GM23338 (cell line): Measurements from ENCODE around the gene IMPG2. TPM values are rescaled to one million over a fixed set of nuclear protein-coding genes. Genes with fewer than 3 reads are reported as not detected.

Experiments
- ATAC-seq: fragments of 200-7000 bp; cut with Tn5 transposase; 3 replicates; pipeline ENCODE4 v1.9.1; 2020
- DNase-seq: peaks from one replicate; pipeline ENCODE4 v3.0.0-alpha.2; 2015; ENCODE audit warnings: low spot score
- H2AFZ ChIP-seq: fragments of 200-600 bp; sonication (generic); 2 replicates; pipeline ENCODE4 v1.8.0; 2016; ENCODE audit warnings: antibody characterized with exemption, mild to moderate bottlenecking, moderate library complexity
- H3F3A ChIP-seq: fragments of 200-600 bp; sonication (generic); replicated peaks from 2 replicates; pipeline ENCODE4 v1.8.0; 2017; ENCODE audit warnings: antibody characterized with exemption, mixed run types, low read depth
- H3K27ac ChIP-seq: fragments of 200-600 bp; sonication (generic); 2 replicates; pipeline ENCODE4 v1.6.1; 2016; ENCODE audit warnings: low read depth
- H3K27me3 ChIP-seq: fragments of 200-600 bp; sonication (generic); 2 replicates; pipeline ENCODE4 v1.8.0; 2016; ENCODE audit warnings: mild to moderate bottlenecking, mixed run types, moderate library complexity; ENCODE audit not compliant: insufficient read depth
- H3K36me3 ChIP-seq: fragments of 200-600 bp; sonication (generic); 2 replicates; pipeline ENCODE4 v1.8.0; 2016; ENCODE audit warnings: mild to moderate bottlenecking; ENCODE audit not compliant: insufficient read depth
- H3K4me1 ChIP-seq: fragments of 200-600 bp; sonication (generic); 2 replicates; pipeline ENCODE4 v1.8.0; 2016; ENCODE audit warnings: mild to moderate bottlenecking, moderate library complexity; ENCODE audit not compliant: insufficient read depth
- H3K4me2 ChIP-seq: fragments of 200-600 bp; sonication (generic); 2 replicates; pipeline ENCODE4 v1.7.1; 2017; ENCODE audit warnings: mixed run types
- H3K4me3 ChIP-seq: fragments of 200-600 bp; sonication (generic); 2 replicates; pipeline ENCODE4 v1.6.1; 2016; ENCODE audit warnings: mixed run types
- H3K79me2 ChIP-seq: fragments of 200-600 bp; sonication (generic); replicated peaks from 2 replicates; pipeline ENCODE4 v1.8.0; 2017; ENCODE audit warnings: mild to moderate bottlenecking; ENCODE audit not compliant: insufficient read depth
- H3K9me2 ChIP-seq: fragments of 200-600 bp; sonication (generic); 2 replicates; pipeline ENCODE4 v1.8.0; 2017; ENCODE audit not compliant: insufficient read depth
- H4K20me1 ChIP-seq: fragments of 200-600 bp; sonication (generic); replicated peaks from 2 replicates; pipeline ENCODE4 v1.8.0; 2017; ENCODE audit warnings: mild to moderate bottlenecking; ENCODE audit not compliant: insufficient read depth
- H3K27ac Mint-ChIP-seq: 2 replicates; pipeline ENCODE4 v1.8.0; 2020; ENCODE audit warnings: inconsistent platforms, mild to moderate bottlenecking, moderate library complexity, mixed read lengths
- H3K27me3 Mint-ChIP-seq: 3 replicates; pipeline ENCODE4 v1.8.0; 2022; ENCODE audit warnings: low read depth, mild to moderate bottlenecking, moderate library complexity, mixed read lengths, inconsistent platforms; ENCODE audit not compliant: insufficient read depth, poor library complexity
- H3K36me3 Mint-ChIP-seq: 3 replicates; pipeline ENCODE4 v1.8.0; 2021; ENCODE audit warnings: low read depth, mild to moderate bottlenecking, inconsistent platforms, moderate library complexity, mixed read lengths
- H3K4me1 Mint-ChIP-seq: 3 replicates; pipeline ENCODE4 v1.8.0; 2020; ENCODE audit warnings: mild to moderate bottlenecking, inconsistent platforms, mixed read lengths
- H3K4me3 Mint-ChIP-seq: 3 replicates; pipeline ENCODE4 v1.8.0; 2021; ENCODE audit warnings: moderate library complexity, mild to moderate bottlenecking, inconsistent platforms, mixed read lengths
- H3K9me3 Mint-ChIP-seq: 3 replicates; pipeline ENCODE4 v1.8.0; 2020; ENCODE audit warnings: moderate library complexity, mild to moderate bottlenecking, inconsistent platforms, mixed read lengths
- CREB1 ChIP-seq: fragments of 250-450 bp; sonication (Bioruptor Pico); IDR thresholded peaks from 2 replicates; pipeline ENCODE4 v1.5.0; 2020; ENCODE audit warnings: low read depth, mild to moderate bottlenecking, moderate library complexity
- CTCF ChIP-seq, 2 experiments: fragments of 200-600 bp in 1 of 2; sonication (generic) in 1 of 2; conservative IDR thresholded peaks; 2 replicates each; pipeline versions ENCODE4 v1.5.1 to v1.6.1; 2016 to 2017; ENCODE audit warnings: antibody characterized with exemption in 2 of 2, low read depth in 2 of 2, mild to moderate bottlenecking in 2 of 2, moderate library complexity in 1 of 2
- ETS1 ChIP-seq: IDR thresholded peaks from 2 replicates; pipeline ENCODE4 v1.6.1; 2016; ENCODE audit warnings: antibody characterized with exemption
- EZH2 ChIP-seq: fragments of 200-600 bp; sonication (generic); IDR thresholded peaks from one replicate; pipeline ENCODE4 v1.8.0; 2017; ENCODE audit warnings: antibody characterized with exemption, mild to moderate bottlenecking, low read depth; ENCODE audit not compliant: unreplicated experiment
- EZH2phosphoT487 ChIP-seq: fragments of 200-600 bp; sonication (generic); IDR thresholded peaks from one replicate; pipeline ENCODE4 v1.8.1; 2018; ENCODE audit warnings: antibody characterized with exemption; ENCODE audit not compliant: unreplicated experiment
- JUNB ChIP-seq: IDR thresholded peaks from one replicate; pipeline ENCODE4 v1.6.1; 2016; ENCODE audit warnings: antibody characterized with exemption; ENCODE audit not compliant: unreplicated experiment
- NANOG ChIP-seq: IDR thresholded peaks from 2 replicates; pipeline ENCODE4 v1.6.1; 2016; ENCODE audit warnings: antibody characterized with exemption, borderline replicate concordance
- POLR2AphosphoS5 ChIP-seq: IDR thresholded peaks from 2 replicates; pipeline ENCODE4 v1.6.1; 2016; ENCODE audit warnings: antibody characterized with exemption, low read depth
- STAT1 ChIP-seq: IDR thresholded peaks from one replicate; pipeline ENCODE4 v1.6.1; 2016; ENCODE audit warnings: antibody characterized with exemption; ENCODE audit not compliant: unreplicated experiment
- ZNF114 ChIP-seq: fragments of 250-450 bp; sonication (Bioruptor Pico); IDR thresholded peaks from 2 replicates; pipeline ENCODE4 v1.5.0; 2020; ENCODE audit warnings: mild to moderate bottlenecking, moderate library complexity
- ZNF331 ChIP-seq: fragments of 250-450 bp; sonication (Bioruptor Pico); IDR thresholded peaks from 2 replicates; pipeline ENCODE4 v1.5.0; 2020; ENCODE audit warnings: low read depth, mild to moderate bottlenecking, moderate library complexity
- polyA plus RNA-seq: library from polyadenylated mRNA; unstranded; fragments of >200 nt; fragmentation: Nextera tagmentation; extraction: Ambion mirVana; gene quantifications from 2 replicates; pipeline ENCODE4 v1.2.1, GENCODE V29; 2016
- total RNA-seq: library from RNA; depleted of rRNA; stranded (reverse); fragments of >200 nt; shearing (Covaris generic); gene quantifications from 2 replicates; pipeline ENCODE4 v1.2.3, GENCODE V29; 2014
- TF ChIP-seq, protein P1 (sequence below): fragments of 250-450 bp; sonication (Bioruptor Pico); IDR thresholded peaks from 2 replicates; pipeline ENCODE4 v1.5.0; 2020; ENCODE audit warnings: mild to moderate bottlenecking, moderate library complexity
- TF ChIP-seq, protein P2 (sequence below): IDR thresholded peaks from one replicate; pipeline ENCODE4 v1.6.1; 2018; ENCODE audit warnings: antibody characterized with exemption; ENCODE audit not compliant: unreplicated experiment

The IMPG2 gene
- total and polyA plus RNA-seq, 2 experiments from 2014 or later: not detected

- Mint-ChIP-seq H3K27me3 (no peaks in the 10 kb centered on the region), H3K9me3 (no peaks in the 10 kb centered on the region), H3K36me3 (no peaks in the 10 kb centered on the region), H3K4me3 (no peak overlapping the region), H3K4me1 (peaks cover 3% of the 10 kb centered on the region; the same call in 1 of the 3 replicates), H3K27ac (no peak overlapping the region)
- H4K20me1 ChIP-seq: no peaks in the 10 kb centered on the region
- no peak overlapping the region for H3K4me3 ChIP-seq
- no peak overlapping the region for H2AFZ ChIP-seq
- H3K4me2 ChIP-seq: no peak overlapping the region
- H3K27ac ChIP-seq: no peak overlapping the region
- DNase-seq (no peak), ATAC-seq (no peak)
- TF ChIP-seq ZNF114 (CRISPR knock-in tag) (no peak), EZH2phosphoT487 (no peak), CREB1 (CRISPR knock-in tag) (no peak), EZH2 (no peak), ZNF331 (CRISPR knock-in tag) (no peak), NANOG (no peak), JUNB (no peak), CTCF (conservative IDR thresholded peaks at IDR 0.05; ENCODE audit: low read depth in 2 of 2) (no peak), POLR2AphosphoS5 (no peak), ETS1 (no peak), STAT1 (no peak)
- TF ChIP-seq, protein P1, sequence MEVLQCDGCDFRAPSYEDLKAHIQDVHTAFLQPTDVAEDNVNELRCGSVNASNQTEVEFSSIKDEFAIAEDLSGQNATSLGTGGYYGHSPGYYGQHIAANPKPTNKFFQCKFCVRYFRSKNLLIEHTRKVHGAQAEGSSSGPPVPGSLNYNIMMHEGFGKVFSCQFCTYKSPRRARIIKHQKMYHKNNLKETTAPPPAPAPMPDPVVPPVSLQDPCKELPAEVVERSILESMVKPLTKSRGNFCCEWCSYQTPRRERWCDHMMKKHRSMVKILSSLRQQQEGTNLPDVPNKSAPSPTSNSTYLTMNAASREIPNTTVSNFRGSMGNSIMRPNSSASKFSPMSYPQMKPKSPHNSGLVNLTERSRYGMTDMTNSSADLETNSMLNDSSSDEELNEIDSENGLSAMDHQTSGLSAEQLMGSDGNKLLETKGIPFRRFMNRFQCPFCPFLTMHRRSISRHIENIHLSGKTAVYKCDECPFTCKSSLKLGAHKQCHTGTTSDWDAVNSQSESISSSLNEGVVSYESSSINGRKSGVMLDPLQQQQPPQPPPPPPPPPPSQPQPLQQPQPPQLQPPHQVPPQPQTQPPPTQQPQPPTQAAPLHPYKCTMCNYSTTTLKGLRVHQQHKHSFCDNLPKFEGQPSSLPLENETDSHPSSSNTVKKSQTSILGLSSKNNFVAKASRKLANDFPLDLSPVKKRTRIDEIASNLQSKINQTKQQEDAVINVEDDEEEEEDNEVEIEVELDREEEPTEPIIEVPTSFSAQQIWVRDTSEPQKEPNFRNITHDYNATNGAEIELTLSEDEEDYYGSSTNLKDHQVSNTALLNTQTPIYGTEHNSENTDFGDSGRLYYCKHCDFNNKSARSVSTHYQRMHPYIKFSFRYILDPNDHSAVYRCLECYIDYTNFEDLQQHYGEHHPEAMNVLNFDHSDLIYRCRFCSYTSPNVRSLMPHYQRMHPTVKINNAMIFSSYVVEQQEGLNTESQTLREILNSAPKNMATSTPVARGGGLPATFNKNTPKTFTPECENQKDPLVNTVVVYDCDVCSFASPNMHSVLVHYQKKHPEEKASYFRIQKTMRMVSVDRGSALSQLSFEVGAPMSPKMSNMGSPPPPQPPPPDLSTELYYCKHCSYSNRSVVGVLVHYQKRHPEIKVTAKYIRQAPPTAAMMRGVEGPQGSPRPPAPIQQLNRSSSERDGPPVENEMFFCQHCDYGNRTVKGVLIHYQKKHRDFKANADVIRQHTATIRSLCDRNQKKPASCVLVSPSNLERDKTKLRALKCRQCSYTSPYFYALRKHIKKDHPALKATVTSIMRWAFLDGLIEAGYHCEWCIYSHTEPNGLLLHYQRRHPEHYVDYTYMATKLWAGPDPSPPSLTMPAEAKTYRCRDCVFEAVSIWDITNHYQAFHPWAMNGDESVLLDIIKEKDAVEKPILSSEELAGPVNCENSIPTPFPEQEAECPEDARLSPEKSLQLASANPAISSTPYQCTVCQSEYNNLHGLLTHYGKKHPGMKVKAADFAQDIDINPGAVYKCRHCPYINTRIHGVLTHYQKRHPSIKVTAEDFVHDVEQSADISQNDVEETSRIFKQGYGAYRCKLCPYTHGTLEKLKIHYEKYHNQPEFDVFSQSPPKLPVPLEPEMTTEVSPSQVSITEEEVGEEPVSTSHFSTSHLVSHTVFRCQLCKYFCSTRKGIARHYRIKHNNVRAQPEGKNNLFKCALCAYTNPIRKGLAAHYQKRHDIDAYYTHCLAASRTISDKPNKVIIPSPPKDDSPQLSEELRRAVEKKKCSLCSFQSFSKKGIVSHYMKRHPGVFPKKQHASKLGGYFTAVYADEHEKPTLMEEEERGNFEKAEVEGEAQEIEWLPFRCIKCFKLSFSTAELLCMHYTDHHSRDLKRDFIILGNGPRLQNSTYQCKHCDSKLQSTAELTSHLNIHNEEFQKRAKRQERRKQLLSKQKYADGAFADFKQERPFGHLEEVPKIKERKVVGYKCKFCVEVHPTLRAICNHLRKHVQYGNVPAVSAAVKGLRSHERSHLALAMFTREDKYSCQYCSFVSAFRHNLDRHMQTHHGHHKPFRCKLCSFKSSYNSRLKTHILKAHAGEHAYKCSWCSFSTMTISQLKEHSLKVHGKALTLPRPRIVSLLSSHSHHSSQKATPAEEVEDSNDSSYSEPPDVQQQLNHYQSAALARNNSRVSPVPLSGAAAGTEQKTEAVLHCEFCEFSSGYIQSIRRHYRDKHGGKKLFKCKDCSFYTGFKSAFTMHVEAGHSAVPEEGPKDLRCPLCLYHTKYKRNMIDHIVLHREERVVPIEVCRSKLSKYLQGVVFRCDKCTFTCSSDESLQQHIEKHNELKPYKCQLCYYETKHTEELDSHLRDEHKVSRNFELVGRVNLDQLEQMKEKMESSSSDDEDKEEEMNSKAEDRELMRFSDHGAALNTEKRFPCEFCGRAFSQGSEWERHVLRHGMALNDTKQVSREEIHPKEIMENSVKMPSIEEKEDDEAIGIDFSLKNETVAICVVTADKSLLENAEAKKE (CRISPR knock-in tag): no peak
- TF ChIP-seq, protein P2, sequence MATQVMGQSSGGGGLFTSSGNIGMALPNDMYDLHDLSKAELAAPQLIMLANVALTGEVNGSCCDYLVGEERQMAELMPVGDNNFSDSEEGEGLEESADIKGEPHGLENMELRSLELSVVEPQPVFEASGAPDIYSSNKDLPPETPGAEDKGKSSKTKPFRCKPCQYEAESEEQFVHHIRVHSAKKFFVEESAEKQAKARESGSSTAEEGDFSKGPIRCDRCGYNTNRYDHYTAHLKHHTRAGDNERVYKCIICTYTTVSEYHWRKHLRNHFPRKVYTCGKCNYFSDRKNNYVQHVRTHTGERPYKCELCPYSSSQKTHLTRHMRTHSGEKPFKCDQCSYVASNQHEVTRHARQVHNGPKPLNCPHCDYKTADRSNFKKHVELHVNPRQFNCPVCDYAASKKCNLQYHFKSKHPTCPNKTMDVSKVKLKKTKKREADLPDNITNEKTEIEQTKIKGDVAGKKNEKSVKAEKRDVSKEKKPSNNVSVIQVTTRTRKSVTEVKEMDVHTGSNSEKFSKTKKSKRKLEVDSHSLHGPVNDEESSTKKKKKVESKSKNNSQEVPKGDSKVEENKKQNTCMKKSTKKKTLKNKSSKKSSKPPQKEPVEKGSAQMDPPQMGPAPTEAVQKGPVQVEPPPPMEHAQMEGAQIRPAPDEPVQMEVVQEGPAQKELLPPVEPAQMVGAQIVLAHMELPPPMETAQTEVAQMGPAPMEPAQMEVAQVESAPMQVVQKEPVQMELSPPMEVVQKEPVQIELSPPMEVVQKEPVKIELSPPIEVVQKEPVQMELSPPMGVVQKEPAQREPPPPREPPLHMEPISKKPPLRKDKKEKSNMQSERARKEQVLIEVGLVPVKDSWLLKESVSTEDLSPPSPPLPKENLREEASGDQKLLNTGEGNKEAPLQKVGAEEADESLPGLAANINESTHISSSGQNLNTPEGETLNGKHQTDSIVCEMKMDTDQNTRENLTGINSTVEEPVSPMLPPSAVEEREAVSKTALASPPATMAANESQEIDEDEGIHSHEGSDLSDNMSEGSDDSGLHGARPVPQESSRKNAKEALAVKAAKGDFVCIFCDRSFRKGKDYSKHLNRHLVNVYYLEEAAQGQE: no peak
- H3F3A ChIP-seq: no peaks in the 10 kb centered on the region
- peaks cover 6% of the 10 kb centered on the region; the same call in 1 of the 2 replicates for H3K4me1 ChIP-seq
- H3K79me2 ChIP-seq: no peaks in the 10 kb centered on the region
- H3K36me3 ChIP-seq: no peaks in the 10 kb centered on the region
- H3K9me2 ChIP-seq: no peaks in the 10 kb centered on the region
- no peaks in the 10 kb centered on the region for H3K27me3 ChIP-seq
These were observed 35.6 kb downstream of the IMPG2 start for GRCh38 chr3:101284757-101285156.
